ENCODE measurements around the gene CYBB. TPM values are rescaled to one million over a fixed set of nuclear protein-coding genes. Genes with fewer than 3 reads are reported as not detected.
"Not testable (repeated sequence)": the region's sequence is repeated elsewhere in the genome, so short reads cannot be mapped to it uniquely, and the experiment has no call there.

CYBB gene
- total RNA-seq, 1 experiment from 2014 or later = not detected

DNA sequence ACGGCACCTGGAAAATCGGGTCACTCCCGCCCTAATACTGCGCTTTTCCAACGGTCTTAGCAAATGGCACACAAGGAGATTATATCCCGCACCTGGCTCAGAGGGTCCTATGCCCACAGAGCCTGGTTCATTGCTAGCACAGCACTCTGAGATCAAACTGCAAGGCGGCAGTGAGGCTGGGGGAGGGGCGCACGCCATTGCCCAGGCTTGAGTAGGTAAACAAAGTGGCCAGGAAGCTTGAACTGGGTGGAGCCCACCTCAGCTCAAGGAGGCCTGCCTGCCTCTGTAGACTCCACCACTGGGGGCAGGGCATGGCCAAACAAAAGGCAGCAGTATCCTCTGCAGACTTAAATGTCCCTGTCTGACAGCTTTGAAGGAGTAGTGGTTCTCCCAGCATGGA lies 11.0 kb upstream of the CYBB start:
- not testable (repeated sequence) for H3K9me3 ChIP-seq (replicated peaks); H3K4me3 ChIP-seq; DNase-seq; H3K36me3 ChIP-seq; H3K27ac ChIP-seq; H3K27me3 ChIP-seq; H3K4me1 ChIP-seq

DNA sequence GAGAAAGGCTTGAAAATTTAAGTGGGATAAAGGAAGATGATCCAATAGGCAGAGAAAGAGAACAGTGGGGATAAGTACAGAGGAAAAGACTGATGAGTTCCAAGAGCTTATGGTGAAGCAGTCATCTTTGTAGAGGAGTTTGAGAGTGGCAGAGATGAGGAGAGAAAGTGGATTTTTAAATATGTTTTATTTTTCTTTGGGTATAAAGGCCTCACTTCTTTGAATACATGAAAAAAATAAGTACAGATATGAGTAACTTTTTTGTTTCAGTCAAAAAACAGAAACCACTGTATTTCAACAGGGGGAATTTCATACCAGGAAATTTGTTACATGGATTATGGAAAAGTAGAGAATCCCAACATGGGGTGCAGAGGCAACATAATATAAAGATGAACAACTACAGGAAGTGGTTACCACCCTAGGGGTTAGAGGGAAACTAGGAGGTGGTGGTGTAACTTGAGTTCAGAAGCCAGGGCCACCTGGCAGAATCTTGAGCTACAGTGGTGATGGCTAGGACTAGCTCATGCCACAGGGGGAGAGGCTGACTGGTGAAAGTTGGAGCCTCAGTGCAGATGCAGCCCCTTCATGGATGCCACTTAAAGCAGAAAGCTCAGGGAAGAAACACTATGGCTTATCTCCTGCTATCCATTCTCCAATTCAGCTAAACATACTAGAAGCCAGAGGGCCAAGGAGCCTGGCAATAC lies 3.4 kb upstream of the CYBB start:
- Histone ChIP-seq H3K4me3 (no peak overlapping the region), H3K4me1 (no peaks in the 10 kb centered on the region), H3K27ac (no peak overlapping the region), H3K36me3 (no peaks in the 10 kb centered on the region), H3K27me3 (no peaks in the 10 kb centered on the region), H3K9me3 (replicated peaks) (no peaks in the 10 kb centered on the region)
- no peak for DNase-seq

GRCh38 chrX:37776987-37777325 lies 2.9 kb upstream of the CYBB start:
- Histone ChIP-seq H3K4me3 (no peak overlapping the region), H3K36me3 (no peaks in the 10 kb centered on the region), H3K27me3 (no peaks in the 10 kb centered on the region), H3K9me3 (replicated peaks) (no peaks in the 10 kb centered on the region), H3K27ac (no peak overlapping the region), H3K4me1 (no peaks in the 10 kb centered on the region)
- DNase-seq = no peak

DNA sequence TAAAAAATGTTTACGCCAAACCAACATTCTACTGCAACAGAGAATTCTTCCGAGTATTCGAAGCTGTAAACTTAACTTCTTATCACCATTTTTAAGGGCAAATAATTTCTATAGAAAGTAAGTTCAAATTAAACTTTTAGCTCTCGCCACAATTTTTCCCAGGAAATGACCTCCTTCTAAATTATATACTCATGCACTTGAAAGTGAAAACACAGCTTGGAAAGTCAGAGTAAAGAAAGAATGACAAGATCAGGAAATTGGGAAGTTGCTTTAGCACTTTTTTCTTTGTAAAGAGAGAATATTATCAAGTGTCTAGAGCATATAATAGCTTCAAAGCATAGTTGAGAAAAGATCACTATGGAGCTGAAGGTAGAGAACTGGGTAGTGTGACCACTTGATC lies 1.2 kb downstream of the CYBB start:
- no peaks in the 10 kb centered on the region for H3K9me3 ChIP-seq (replicated peaks)
- no peak overlapping the region for H3K4me3 ChIP-seq
- no peak overlapping the region for H3K27ac ChIP-seq
- DNase-seq = no peak
- no peaks in the 10 kb centered on the region for H3K4me1 ChIP-seq
- no peaks in the 10 kb centered on the region for H3K27me3 ChIP-seq
- H3K36me3 ChIP-seq = no peaks in the 10 kb centered on the region

- no peaks in the 10 kb centered on the region for H3K4me1 ChIP-seq
- no peak overlapping the region for H3K27ac ChIP-seq
- H3K27me3 ChIP-seq = no peaks in the 10 kb centered on the region
- DNase-seq = no peak
- no peak overlapping the region for H3K4me3 ChIP-seq
- no peaks in the 10 kb centered on the region for H3K9me3 ChIP-seq (replicated peaks)
- H3K36me3 ChIP-seq = no peaks in the 10 kb centered on the region
These were observed 2.0 kb downstream of the CYBB start for GRCh38 chrX:37781814-37782213.

GRCh38 chrX:37782359-37782758 lies 2.5 kb downstream of the CYBB start:
- Histone ChIP-seq H3K4me1 (no peaks in the 10 kb centered on the region), H3K4me3 (no peak overlapping the region), H3K27me3 (no peaks in the 10 kb centered on the region), H3K36me3 (no peaks in the 10 kb centered on the region), H3K9me3 (replicated peaks) (no peaks in the 10 kb centered on the region), H3K27ac (no peak overlapping the region)
- DNase-seq = no peak

GRCh38 chrX:37783305-37783704 lies 3.4 kb downstream of the CYBB start:
- no peak for DNase-seq
- no peaks in the 10 kb centered on the region for H3K4me1 ChIP-seq
- no peak overlapping the region for H3K4me3 ChIP-seq
- no peak overlapping the region for H3K27ac ChIP-seq
- no peaks in the 10 kb centered on the region for H3K36me3 ChIP-seq
- H3K27me3 ChIP-seq = no peaks in the 10 kb centered on the region
- H3K9me3 ChIP-seq (replicated peaks) = no peaks in the 10 kb centered on the region

GRCh38 chrX:37785569-37785968 lies 5.7 kb downstream of the CYBB start:
- H3K9me3 ChIP-seq (replicated peaks) = no peaks in the 10 kb centered on the region
- H3K4me1 ChIP-seq = no peaks in the 10 kb centered on the region
- no peaks in the 10 kb centered on the region for H3K36me3 ChIP-seq
- no peak for DNase-seq
- no peaks in the 10 kb centered on the region for H3K27me3 ChIP-seq
- H3K27ac ChIP-seq = no peak overlapping the region
- no peak overlapping the region for H3K4me3 ChIP-seq

- H3K36me3 ChIP-seq = no peaks in the 10 kb centered on the region
- no peaks in the 10 kb centered on the region for H3K27me3 ChIP-seq
- H3K9me3 ChIP-seq (replicated peaks) = no peaks in the 10 kb centered on the region
- no peak overlapping the region for H3K27ac ChIP-seq
- H3K4me3 ChIP-seq = no peak overlapping the region
- no peaks in the 10 kb centered on the region for H3K4me1 ChIP-seq
- no peak for DNase-seq
These were observed 7.0 kb downstream of the CYBB start for GRCh38 chrX:37786624-37787422.

DNA sequence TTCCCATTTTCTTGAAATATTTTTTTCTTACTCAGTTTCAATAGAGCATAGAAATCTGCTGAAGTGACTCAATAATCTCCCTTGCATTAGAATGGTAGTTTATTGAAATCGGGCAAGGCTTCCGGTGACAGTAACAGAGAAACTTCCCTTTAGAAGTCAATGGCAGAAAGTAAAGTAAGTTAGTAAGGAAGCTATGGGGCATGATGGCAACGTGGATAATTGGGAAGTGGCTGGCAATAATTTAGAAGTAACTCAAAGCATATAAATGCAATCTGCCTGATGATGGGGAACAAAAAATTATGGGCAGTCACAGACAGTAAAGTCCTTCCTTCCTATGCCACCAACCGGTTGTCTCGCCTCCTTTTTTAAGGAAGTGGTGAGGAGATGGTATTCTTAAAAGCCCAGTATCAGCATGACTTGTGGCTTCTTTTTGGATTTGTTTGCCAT lies 7.6 kb downstream of the CYBB start:
- H3K27me3 ChIP-seq = no peaks in the 10 kb centered on the region
- H3K36me3 ChIP-seq = no peaks in the 10 kb centered on the region
- no peak for DNase-seq
- no peaks in the 10 kb centered on the region for H3K9me3 ChIP-seq (replicated peaks)
- no peaks in the 10 kb centered on the region for H3K4me1 ChIP-seq
- no peak overlapping the region for H3K27ac ChIP-seq
- no peak overlapping the region for H3K4me3 ChIP-seq

DNA sequence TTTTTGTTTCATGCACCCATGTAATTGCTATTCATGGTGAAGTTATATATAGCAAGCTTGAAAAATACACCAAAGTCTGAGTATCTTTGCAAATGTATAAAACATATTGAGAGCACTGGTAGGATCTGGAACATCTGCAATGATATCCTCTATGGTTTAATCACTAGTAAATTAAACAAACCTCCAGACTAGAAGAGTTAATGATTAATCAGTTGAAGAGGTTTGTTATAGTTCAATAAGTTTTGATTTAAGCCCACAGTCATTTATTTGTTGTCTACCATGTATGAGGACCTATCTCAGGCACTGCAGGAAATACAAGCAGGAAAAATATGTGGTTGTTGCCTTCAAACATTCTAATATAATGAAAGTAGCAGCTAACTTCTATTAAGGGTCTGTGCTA lies 16.5 kb downstream of the CYBB start:
- H3K9me3 ChIP-seq (replicated peaks) = no peaks in the 10 kb centered on the region
- DNase-seq = no peak
- H3K27ac ChIP-seq = no peak overlapping the region
- H3K4me1 ChIP-seq = no peaks in the 10 kb centered on the region
- H3K4me3 ChIP-seq = no peak overlapping the region
- no peaks in the 10 kb centered on the region for H3K36me3 ChIP-seq
- no peaks in the 10 kb centered on the region for H3K27me3 ChIP-seq

GRCh38 chrX:37796805-37797204 lies 16.9 kb downstream of the CYBB start:
- H3K4me1 ChIP-seq = no peaks in the 10 kb centered on the region
- H3K4me3 ChIP-seq = no peak overlapping the region
- no peaks in the 10 kb centered on the region for H3K36me3 ChIP-seq
- no peaks in the 10 kb centered on the region for H3K9me3 ChIP-seq (replicated peaks)
- no peak overlapping the region for H3K27ac ChIP-seq
- no peak for DNase-seq
- no peaks in the 10 kb centered on the region for H3K27me3 ChIP-seq

DNA sequence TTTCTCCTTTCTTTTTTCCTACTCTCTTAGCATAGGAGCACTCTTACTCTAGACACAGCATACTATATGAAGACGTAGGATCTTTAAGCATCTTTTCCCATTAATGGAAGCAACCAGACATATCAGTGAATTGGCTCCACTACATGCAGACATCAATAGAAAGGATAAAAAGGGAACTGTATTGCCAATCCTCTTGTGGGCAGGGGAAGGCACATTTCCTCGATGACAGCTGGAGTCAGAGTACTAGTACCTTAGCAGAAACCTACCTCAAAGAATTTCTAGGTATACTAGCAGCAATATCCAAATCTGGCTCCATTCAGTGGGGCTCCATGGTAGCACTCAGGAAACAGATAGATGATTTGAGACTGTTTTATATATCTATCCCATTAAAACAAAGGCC lies 20.1 kb downstream of the CYBB start:
- no peaks in the 10 kb centered on the region for H3K27me3 ChIP-seq
- no peak for DNase-seq
- H3K4me1 ChIP-seq = no peaks in the 10 kb centered on the region
- no peaks in the 10 kb centered on the region for H3K9me3 ChIP-seq (replicated peaks)
- no peaks in the 10 kb centered on the region for H3K36me3 ChIP-seq
- H3K27ac ChIP-seq = no peak overlapping the region
- no peak overlapping the region for H3K4me3 ChIP-seq

- Histone ChIP-seq H3K36me3 (no peaks in the 10 kb centered on the region), H3K4me3 (no peak overlapping the region), H3K27ac (no peak overlapping the region), H3K27me3 (no peaks in the 10 kb centered on the region), H3K4me1 (no peaks in the 10 kb centered on the region), H3K9me3 (replicated peaks) (no peaks in the 10 kb centered on the region)
- DNase-seq = no peak
These were observed 20.9 kb downstream of the CYBB start for GRCh38 chrX:37800717-37801116.

- H3K4me1 ChIP-seq = no peaks in the 10 kb centered on the region
- no peak overlapping the region for H3K4me3 ChIP-seq
- H3K27me3 ChIP-seq = no peaks in the 10 kb centered on the region
- H3K36me3 ChIP-seq = no peaks in the 10 kb centered on the region
- no peak overlapping the region for H3K27ac ChIP-seq
- H3K9me3 ChIP-seq (replicated peaks) = no peaks in the 10 kb centered on the region
- no peak for DNase-seq
These were observed 22.2 kb downstream of the CYBB start for GRCh38 chrX:37802028-37802427.

DNA sequence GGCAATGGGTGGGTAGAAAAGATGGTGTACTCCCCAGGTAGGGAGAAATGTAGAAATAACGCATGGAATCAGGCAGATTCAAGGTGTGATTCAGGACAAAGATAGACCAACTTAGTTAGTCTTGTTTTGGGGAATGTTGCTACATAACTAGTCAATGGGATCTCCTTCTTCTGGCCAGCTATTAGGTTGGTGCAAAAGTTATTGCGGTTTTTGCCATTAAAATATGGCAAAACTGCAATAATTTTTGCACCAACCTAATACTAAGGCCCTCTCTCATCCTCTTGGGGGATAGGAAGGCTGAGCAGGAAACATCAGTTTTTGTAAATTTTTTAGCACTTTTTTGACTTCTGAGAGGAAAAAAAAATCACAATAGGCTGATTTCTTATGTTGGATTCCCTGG lies 23.2 kb downstream of the CYBB start:
- no peaks in the 10 kb centered on the region for H3K4me1 ChIP-seq
- no peaks in the 10 kb centered on the region for H3K36me3 ChIP-seq
- no peak overlapping the region for H3K27ac ChIP-seq
- no peak overlapping the region for H3K4me3 ChIP-seq
- DNase-seq = no peak
- no peaks in the 10 kb centered on the region for H3K27me3 ChIP-seq
- no peaks in the 10 kb centered on the region for H3K9me3 ChIP-seq (replicated peaks)
